Right lobe of liver (tissue), 6 donors: ENCODE data around the gene BMF. TPM values are rescaled to one million over a fixed set of nuclear protein-coding genes. Genes with fewer than 3 reads are reported as not detected.

Experiments
- ATAC-seq, 4 donors: fragments of 200-7000 bp; cut with Tn5 transposase; one replicate each; pipeline ENCODE4 v1.9.1; 2020; ENCODE audit warnings: mild to moderate bottlenecking in 4 of 4, moderate library complexity in 4 of 4
- DNase-seq, 3 donors: peaks; one replicate each; pipeline ENCODE4 v3.0.0-alpha.2; 2020
- H3K27ac ChIP-seq, 3 donors: fragments of 200-600 bp; one replicate each; pipeline ENCODE4 v1.8.0; 2022
- H3K27me3 ChIP-seq, 2 donors: fragments of 200-600 bp; one replicate each; pipeline ENCODE4 v1.8.0; 2022
- H3K36me3 ChIP-seq, 4 donors: fragments of 200-600 bp; sonication (generic) in 1 of 4; one replicate each; pipeline versions ENCODE4 v1.5.1 to v1.8.0; 2017 to 2022; ENCODE audit warnings: control low read depth in 1 of 4
- H3K4me1 ChIP-seq, 4 donors: fragments of 200-600 bp; sonication (generic) in 1 of 4; one replicate each; pipeline versions ENCODE4 v1.5.1 to v1.8.0; 2017 to 2022; ENCODE audit warnings: control low read depth in 1 of 4
- H3K4me3 ChIP-seq, 3 donors: fragments of 200-600 bp; one replicate each; pipeline ENCODE4 v1.8.0; 2022
- H3K9me3 ChIP-seq, 4 donors: fragments of 200-600 bp; sonication (generic) in 1 of 4; one replicate each; pipeline versions ENCODE4 v1.5.1 to v1.8.0; 2017 to 2022; ENCODE audit warnings: control low read depth in 1 of 4
- CTCF ChIP-seq, 4 donors: fragments of 200-600 bp in 3 of 4; fragments of 450-650 bp in 1 of 4; IDR thresholded peaks; one replicate each; pipeline versions ENCODE4 v1.5.1 to v1.8.0; 2016 to 2022; ENCODE audit warnings: antibody characterized with exemption in 4 of 4, mild to moderate bottlenecking in 2 of 4
- POLR2A ChIP-seq: fragments of 450-650 bp; IDR thresholded peaks from one replicate; pipeline ENCODE4 v1.6.1; 2017; ENCODE audit warnings: antibody characterized with exemption, mild to moderate bottlenecking
- whole genome bisulfite sequencing: methylation state at CpG from one replicate; pipeline ENCODE4 v1.1.6; 2018; ENCODE audit warnings: low coverage, low lambda C conversion rate; ENCODE audit not compliant: insufficient coverage; ENCODE audit errors: missing lambda C conversion rate; 5-methylcytosine and 5-hydroxymethylcytosine counted together
- intact Hi-C, 2 donors: fragments of 100-400 bp; cut with DNase I; formaldehyde crosslinking; loops; one replicate each; pipeline versions ENCODE4 v1.11.2 to v1.14.1; 2022
- total RNA-seq, 6 experiments: library from RNA; depleted of rRNA in 2 of 6; stranded (reverse); fragments of >200 nt in 2 of 6; fragmentation: NEBNext Ultra II Directional in 3 of 6; extraction: Animal tissue kit (Norgen Biotek cat#: 25700) in 3 of 6; gene quantifications; one replicate each; pipeline versions ENCODE4 v1.1.0 to v1.2.4, GENCODE V29; 2016 to 2023
- donor health status: DM: no; HTN: yes; CAD: no.
- donor health status: DM: no; HTN: no; CAD: no.
- donor health status: DM: no; HTN: no; CAD: no.
- donor health status: DM: no; HTN: yes; CAD: no.
- donor health status: DM: no; HTN: yes; CAD: no.

Gene BMF
- total RNA-seq, 6 experiments from 2014 or later, result 1.7 to 7.3 (median 3.4) TPM

DNA sequence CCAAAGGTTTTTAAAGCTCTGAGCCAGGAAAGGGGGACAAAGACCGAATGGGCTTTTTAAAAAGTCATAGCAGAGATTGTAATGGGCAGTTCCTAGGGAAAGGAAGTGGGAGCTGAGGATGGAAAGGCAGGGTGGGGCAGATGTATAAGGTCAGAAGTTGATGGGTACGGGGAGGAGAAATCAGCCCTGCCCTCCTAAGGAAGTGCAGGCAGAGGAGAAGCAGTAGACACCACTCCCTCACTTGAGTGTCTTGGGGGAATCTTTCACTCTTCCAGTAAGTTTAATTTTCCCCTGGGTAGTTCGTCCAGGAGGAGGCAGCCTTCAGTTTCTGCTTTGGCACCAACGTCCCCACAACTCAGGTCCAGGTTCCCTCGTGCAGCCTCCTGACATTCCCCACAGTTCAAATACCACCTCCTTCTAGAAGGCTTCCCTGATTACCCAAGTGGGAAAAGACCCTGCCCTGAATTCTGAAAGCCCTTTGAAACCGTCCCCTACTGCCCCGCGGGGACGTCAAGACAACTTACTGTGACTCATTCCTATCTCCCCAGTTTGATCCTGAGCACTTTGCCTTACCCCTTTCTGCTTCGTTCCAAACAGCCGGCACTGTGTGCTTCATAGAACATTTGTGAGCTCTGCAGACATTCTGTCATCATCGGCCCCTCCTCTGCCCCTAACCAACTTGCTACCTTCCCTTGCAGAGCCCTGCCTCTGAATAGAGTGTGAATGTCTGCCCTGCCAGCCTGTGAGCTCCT, 55.4 kb downstream of the BMF start:
- no peak for TF ChIP-seq POLR2A
- TF ChIP-seq CTCF (IDR thresholded peaks at IDR 0.05), result no peak
- DNase-seq (no peak), ATAC-seq (no peak)
- Histone ChIP-seq H3K4me1 (peaks cover 0 to 24% (median 12%) of the 10 kb centered on the region in 4 donors), H3K27me3 (no peaks in the 10 kb centered on the region), H3K27ac (no peak overlapping the region), H3K9me3 (no peaks in the 10 kb centered on the region), H3K4me3 (no peak overlapping the region), H3K36me3 (no peaks in the 10 kb centered on the region)
- WGBS, result 67% methylated on average over 6 of the region's 12 CpGs
- intact Hi-C loops, result loop anchor here in 1 of 2 donors (10.0 kb wide), 1 partner anchor 62 kb away; no protein-coding TSS in a partner anchor

DNA sequence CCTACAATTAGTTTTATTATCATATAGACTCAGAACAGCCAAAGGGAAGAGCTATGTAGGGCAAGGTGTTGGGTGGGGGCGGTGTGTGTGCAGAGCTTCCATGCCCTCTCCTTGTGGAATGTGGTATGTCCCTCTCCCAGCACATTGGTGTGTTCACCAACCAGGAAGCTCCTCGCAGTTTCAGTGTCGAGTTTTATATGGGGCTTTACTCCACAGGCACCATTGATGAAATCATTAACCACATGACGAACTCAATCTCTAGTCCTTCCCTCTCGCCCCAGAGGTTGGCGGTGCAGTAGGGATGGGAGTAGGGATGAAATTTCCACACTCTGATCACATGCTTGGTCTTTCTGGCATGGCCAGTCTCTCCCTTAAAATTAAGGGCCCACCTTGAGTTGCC, 56.1 kb downstream of the BMF start:
- H3K4me3 ChIP-seq, result no peak overlapping the region
- H3K4me1 ChIP-seq, result peaks cover 0 to 24% (median 12%) of the 10 kb centered on the region in 4 donors
- 41% methylated on average over 5 of the region's 6 CpGs for WGBS
- no peak for DNase-seq
- H3K9me3 ChIP-seq, result no peaks in the 10 kb centered on the region
- intact Hi-C loops, result loop anchor here in 1 of 2 donors (10.0 kb wide), 1 partner anchor 62 kb away; no protein-coding TSS in a partner anchor
- no peaks in the 10 kb centered on the region for H3K27me3 ChIP-seq
- ATAC-seq, result no peak
- H3K36me3 ChIP-seq, result no peaks in the 10 kb centered on the region
- TF ChIP-seq POLR2A (no peak), CTCF (IDR thresholded peaks at IDR 0.05) (no peak)
- no peak overlapping the region for H3K27ac ChIP-seq

DNA sequence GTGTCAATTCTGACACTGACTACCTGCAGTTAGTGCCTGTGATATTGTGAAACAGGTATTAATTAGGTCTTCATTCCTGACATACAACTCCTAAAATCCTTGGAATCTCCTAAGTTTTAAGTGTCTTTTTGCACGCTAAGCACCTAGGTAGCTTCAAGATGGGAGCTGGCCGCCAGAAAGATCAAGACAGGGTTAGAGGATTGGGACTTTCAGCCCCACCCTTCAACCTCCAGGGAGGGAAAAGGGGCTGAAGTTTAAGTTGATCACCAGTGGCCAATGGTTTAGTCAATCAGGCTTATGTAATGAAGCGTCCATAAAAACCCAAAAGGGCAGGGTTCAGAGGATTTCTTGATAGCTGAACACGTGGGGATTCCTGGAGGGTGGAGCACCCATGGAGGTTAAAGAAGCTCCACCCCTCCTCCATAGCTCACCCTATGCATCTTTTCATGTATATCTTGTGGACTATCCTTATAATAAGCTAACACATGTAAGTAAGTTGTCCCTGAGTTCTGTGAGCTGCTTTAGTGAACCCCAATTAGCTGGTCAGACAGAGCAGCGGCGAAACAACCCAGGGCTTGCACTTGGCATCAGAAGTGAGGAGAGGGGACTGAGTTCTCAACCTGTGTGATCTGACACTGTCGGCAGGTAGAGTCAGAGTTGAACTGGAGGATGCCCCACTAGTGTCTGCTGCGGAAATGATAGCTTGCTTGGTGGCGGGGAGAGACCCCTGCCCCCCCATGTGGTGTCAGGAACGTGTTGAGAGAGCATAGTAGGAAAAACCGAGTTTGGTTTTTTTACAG, 56.9 kb downstream of the BMF start:
- 66% methylated on average over 4 of the region's 11 CpGs for WGBS
- Histone ChIP-seq H3K4me1 (peaks cover 0 to 24% (median 13%) of the 10 kb centered on the region in 4 donors), H3K9me3 (no peaks in the 10 kb centered on the region), H3K27ac (no peak overlapping the region), H3K4me3 (no peak overlapping the region), H3K27me3 (no peaks in the 10 kb centered on the region), H3K36me3 (no peaks in the 10 kb centered on the region)
- no peak for DNase-seq
- intact Hi-C loops, result loop anchor here in 1 of 2 donors (10.0 kb wide), 1 partner anchor 63 kb away; no protein-coding TSS in a partner anchor
- no peak for TF ChIP-seq CTCF (IDR thresholded peaks at IDR 0.05)
- no peak for TF ChIP-seq POLR2A
- ATAC-seq, result no peak

GRCh38 chr15:40050788-40051470, 57.8 kb downstream of the BMF start:
- WGBS, result 77% methylated on average over 10 of the region's 12 CpGs

More at GRCh38 chr15:40050788-40051470, 57.8 kb downstream of the BMF start:
- Histone ChIP-seq H3K4me1 (peaks cover 0 to 16% (median 9%) of the 10 kb centered on the region in 4 donors), H3K36me3 (no peaks in the 10 kb centered on the region), H3K4me3 (no peak overlapping the region), H3K27me3 (no peaks in the 10 kb centered on the region), H3K27ac (no peak overlapping the region), H3K9me3 (no peaks in the 10 kb centered on the region)
- DNase-seq (no peak), ATAC-seq (no peak)
- intact Hi-C loops, result loop anchor here in 1 of 2 donors (10.0 kb wide), 1 partner anchor 64 kb away; no protein-coding TSS in a partner anchor
- TF ChIP-seq CTCF (IDR thresholded peaks at IDR 0.05), result no peak
- no peak for TF ChIP-seq POLR2A
